ENCODE measurements around the gene SFSWAP. TPM values are rescaled to one million over a fixed set of nuclear protein-coding genes. Genes with fewer than 3 reads are reported as not detected.
"Not testable (repeated sequence)": the region's sequence is repeated elsewhere in the genome, so short reads cannot be mapped to it uniquely, and the experiment has no call there.

The SFSWAP gene
- polyA plus RNA-seq, 4 donors, result 38.6 to 67.9 (median 47.9) TPM

DNA sequence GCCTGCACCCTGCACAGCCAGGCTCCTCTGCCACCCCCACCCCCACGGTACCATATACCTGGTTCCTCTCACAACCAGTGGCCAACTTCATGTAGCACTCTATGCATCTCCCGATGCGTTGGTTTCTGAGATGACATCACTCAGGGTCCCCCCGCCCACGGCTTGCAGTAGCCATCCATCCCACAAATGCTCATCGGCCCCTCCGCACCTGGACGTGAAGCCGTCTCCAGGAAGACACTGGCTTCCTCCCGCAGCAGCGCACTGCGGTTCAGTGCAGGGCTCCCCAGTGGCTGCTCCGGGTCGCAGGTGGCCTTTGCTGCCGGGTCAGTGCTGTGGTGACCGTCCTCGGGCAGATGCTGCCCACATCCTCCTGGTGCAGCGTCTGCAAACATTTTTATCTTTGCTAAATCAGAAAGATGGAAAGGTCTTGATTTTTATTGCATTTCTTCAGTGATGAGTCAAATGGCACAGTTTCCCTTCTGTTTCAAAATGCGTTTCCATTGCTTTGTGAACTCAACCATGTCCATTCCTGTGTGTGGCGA, 89.8 kb downstream of the SFSWAP start:
- no peak for DNase-seq (ENCODE audit: low read depth in 4 of 4, low spot score in 2 of 4)

DNA sequence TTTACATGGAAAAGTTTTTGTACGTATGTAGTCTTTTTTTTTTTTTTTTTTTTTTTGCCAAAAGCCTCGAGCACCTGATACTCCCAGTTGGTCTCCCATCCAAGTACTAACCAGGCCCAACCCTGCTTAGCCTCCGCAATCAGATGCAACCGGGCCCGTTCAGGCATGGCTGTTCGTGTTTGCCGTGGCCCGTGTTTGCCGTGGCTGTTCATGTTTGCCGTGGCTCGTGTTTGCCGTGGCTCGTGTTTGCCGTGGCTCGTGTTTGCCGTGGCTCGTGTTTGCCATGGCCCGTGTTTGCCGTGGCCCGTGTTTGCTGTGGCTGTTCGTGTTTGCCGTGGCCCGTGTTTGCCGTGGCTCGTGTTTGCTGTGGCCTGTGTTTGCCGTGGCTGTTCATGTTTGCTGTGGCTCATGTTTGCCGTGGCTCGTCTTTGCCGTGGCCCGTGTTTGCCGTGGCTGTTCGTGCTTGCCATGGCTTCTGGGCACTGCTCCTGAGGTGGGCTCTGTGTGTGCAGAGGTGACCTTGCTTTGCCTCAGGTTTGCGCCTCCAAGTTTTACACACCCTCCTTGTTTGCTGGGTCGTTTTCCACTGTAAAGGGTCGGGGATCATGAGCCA, 90.5 kb downstream of the SFSWAP start:
- DNase-seq (ENCODE audit: low read depth in 4 of 4, low spot score in 2 of 4), result no peak

DNA sequence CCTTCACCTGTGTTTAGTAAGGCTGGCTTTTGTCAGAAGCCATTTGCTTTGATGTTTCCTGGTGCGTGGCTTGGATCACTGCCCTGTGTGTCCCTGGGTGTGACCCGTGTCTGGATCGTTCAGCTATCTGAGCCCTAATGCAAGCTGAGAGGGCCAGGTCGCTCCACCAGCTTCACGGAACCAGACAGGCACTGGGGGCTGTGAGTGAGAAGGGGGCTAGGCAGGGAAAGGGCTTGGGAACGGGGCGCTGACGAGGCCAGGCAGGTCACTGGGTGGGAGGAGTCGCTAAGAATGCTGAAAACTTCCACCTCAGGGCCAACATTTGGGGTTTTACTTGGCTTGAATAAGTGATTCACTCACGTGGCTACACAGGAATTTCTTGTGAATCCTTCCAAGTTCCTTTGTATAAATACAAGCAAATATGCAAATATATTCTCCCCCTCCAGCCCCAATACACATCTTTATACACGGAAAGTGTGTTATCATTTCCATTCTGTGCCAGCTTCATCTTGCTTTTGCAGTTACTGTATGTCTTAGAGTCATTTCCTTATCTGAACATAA, 93.2 kb downstream of the SFSWAP start:
- no peak for DNase-seq (ENCODE audit: low read depth in 4 of 4, low spot score in 2 of 4)

DNA sequence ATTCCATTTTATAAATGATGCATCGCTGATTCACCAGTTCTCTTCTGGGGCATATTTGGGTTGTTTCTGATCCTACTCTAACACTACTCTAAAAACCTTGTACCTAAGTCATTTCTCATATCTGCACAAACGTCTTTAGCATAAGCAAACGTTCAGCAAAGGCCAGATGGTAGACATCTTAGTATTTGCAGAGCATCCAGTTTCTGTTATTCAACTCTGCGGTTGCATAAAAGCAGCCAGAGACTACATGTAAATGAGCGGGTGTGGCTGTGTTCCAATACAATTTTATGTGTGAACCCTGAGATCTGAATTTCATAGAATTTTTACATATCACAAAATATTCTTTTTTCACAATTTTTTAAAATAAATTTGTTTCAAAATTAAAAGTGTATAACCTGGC, 94.5 kb downstream of the SFSWAP start:
- DNase-seq (ENCODE audit: low read depth in 4 of 4, low spot score in 2 of 4), result no peak

DNA sequence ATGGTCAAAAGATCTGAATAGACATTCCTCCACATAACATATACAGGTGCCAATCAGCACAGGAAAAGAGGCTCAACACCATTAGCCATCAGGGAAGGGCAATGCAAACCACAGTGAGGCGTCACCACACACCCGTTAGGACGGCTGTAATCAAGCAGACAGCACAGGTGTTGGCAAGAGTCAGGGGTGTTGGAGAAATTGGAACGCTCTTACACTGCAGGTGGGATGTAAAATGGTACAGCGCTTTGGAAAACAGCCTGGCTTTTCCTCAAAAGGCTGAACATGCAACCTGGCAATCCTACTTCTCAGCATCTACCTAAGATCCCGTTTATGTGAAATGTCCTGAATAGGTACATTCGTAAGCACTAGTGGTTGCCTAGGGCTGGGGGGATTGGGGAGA, 95.8 kb downstream of the SFSWAP start:
- DNase-seq (ENCODE audit: low read depth in 4 of 4, low spot score in 2 of 4), result no peak

DNA sequence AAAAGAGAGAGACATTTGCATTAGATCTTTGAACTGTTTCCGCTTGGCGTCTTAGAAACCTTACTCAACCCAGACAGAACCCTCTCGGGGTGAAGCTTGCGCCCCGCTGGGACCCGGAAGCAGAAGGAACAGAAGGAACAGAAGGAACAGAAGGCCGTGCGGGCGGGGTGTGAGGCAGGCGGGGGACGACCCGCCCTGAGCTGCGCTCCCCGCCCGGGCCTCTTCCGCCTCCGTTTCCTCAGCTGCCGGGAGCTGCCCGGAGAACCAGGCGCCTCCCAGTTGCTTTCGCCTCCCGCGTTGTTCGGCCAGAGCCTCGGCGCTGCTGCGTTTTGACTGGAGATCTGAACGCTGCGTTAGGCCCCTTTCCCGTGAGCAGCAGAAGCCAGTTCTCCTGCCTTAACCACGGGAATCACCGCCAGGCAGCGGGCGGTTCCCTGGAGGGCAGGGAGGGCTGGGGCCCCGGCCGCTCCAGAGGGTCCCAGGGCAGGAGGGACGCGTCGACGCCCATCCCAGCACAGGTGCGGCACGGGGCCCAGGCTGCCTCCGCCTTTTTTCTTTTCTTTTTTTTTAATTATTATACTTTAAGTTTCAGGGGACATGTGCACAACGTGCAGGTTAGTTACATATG, 98.0 kb downstream of the SFSWAP start:
- DNase-seq (ENCODE audit: low read depth in 4 of 4, low spot score in 2 of 4), result no peak

DNA sequence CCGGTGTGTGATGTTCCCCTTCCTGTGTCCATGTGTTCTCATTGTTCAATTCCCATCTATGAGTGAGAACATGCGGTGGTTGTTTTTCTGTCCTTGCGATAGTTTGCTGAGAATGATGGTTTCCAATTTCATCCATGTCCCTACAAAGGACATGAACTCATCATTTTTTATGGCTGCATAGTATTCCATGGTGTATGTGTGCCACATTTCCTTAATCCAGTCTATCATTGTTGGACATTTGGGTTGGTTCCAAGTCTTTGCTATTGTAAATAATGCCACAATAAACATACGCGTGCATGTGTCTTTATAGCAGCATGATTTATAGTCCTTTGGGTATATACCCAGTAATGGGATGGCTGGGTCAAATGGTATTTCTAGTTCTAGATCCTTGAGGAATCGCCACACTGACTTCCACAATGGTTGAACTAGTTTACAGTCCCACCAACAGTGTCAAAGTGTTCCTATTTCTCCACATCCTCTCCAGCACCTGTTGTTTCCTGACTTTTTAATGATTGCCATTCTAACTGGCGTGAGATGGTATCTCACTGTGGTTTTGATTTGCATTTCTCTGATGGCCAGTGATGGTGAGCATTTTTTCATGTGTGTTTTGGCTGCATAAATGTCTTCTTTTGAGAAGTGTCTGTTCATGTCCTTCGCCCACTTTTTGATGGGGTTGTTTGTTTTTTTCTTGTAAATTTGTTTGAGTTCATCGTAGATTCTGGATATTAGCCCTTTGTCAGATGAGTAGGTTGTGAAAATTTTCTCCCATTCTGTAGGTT, 98.8 kb downstream of the SFSWAP start:
- DNase-seq (ENCODE audit: low read depth in 4 of 4, low spot score in 2 of 4), result not testable (repeated sequence)

DNA sequence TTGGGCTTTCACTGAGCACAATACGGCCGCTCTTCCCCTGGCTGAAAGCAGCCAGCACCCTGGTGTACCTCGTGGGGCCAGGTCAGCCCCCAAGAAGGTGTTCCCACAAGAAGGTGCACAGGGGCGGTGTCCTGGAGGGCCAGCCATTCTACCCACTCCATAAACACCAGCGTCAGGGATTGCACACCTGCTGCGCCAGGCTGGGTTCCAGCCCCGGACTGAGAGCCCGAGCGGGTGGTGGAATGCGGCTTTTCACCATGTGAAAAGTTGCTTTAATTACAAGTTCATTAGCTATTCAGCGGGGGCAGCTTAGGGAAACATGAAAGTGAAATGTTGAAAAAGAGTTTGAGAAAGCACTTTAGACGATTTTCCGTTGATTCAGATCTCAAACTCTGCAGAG, 99.8 kb downstream of the SFSWAP start:
- no peak for DNase-seq (ENCODE audit: low read depth in 4 of 4, low spot score in 2 of 4)

DNA sequence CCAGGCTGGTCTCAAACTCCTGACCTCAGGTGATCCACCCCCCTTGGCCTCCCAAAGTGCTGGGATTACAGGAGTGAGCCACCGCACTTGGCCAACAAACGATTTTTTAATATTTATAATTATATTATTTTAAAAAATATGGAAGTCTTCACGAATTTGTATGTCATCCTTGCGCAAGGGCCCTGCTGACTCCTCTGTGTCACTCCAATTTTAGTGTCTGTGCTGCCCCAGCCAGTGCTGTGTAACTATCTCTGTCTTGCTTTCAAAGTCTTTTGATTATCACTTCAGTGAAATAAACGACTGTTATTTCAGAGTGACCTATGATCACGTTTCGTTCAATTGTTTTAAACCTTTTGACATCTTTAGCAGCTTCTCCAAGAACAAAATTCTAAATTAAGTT, 104.2 kb downstream of the SFSWAP start:
- DNase-seq (ENCODE audit: low read depth in 4 of 4, low spot score in 2 of 4), result no peak

DNA sequence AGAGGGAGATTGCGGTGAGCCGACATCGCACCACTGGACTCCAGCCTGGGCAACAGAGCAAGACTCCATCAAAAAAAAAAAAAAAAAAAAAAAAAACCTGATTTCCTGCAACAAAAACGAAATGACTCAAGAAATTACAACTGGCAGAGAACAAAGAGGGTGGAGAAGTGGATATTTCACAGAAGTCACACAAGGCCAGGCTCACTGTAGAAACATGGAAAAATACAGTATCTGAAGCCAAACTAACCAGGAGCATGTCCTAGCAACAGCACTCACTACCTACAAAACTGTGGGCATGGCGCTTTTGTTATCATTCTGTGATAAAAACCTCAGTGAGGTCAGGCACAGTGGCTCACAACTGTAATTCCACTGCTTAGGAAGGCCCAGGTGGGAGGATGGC, 105.6 kb downstream of the SFSWAP start:
- DNase-seq (ENCODE audit: low read depth in 4 of 4, low spot score in 2 of 4), result no peak

DNA sequence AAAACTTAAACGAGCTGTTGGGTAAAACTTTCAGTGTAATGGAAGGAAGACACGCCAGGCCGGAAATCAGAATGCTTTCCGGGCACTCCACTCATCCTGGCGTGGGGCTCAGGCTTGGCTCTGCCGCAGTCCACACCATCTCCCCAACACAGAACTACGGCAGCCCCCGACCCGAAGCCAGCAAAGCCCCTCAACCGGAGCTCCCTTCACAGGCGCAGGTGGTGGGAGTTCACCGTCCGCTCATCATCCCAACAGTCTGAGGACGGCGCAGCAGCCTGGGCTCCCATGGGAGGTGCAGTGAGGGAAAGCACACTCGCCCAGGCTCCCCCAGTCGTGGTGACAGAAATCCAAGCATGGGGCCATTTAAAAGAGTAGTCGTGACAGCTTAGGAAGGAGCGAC, 106.4 kb downstream of the SFSWAP start:
- DNase-seq (ENCODE audit: low read depth in 4 of 4, low spot score in 2 of 4), result no peak

DNA sequence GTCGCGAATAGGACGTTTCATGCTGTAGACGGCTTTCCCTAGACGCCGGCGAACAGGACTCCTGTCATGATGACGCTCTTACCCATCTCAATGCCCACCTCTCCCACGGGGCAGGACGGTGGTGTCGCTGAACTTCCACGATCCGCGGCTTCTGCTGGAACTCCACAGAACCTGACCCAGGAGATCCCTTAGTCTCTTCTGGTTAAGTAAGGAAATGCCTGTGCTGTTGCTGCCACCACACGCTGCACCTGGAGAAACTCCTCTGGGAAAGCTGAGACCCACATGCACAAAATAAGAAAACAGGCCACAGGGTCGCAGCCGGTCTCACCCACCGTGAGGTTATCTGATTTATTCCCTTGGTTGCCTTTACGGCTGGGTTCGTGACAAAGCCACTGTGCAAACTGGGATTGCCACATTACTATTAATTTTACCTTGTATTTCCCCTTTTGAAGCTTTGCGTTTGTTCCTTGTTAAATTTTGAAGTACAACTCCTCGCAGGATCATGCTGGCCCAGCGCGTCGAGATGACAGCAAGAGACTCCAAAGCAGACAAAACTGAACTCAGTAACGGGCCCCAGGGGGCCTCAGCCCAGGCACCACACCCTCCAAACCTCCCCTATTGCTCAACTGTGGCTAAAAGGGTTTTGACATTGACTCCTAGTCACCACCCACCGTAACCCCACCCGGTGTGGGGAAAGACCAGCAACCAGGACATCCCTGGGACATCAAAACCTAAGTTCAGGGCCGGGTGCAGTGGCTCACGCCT, 108.1 kb downstream of the SFSWAP start:
- no peak for DNase-seq (ENCODE audit: low read depth in 4 of 4, low spot score in 2 of 4)

DNA sequence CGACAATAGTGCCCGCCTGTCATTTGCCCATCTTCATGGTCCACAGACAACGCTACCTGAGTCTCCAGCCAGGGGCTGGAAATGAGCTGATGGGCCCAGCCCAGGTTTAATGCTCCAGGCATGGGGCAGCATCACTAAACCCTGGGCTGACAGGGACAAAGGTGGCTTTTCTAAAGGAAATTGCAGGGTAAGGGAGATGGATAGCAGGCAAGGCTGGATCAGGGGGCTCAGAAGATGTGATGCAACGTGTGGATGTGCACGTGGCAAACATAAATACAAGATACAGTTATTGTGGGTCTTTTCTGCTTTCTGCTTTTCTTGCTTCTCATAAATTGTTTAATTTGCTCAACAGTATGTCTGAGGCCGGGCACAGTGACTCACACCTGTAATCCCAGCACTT, 113.6 kb downstream of the SFSWAP start:
- no peak for DNase-seq (ENCODE audit: low read depth in 4 of 4, low spot score in 2 of 4)

DNA sequence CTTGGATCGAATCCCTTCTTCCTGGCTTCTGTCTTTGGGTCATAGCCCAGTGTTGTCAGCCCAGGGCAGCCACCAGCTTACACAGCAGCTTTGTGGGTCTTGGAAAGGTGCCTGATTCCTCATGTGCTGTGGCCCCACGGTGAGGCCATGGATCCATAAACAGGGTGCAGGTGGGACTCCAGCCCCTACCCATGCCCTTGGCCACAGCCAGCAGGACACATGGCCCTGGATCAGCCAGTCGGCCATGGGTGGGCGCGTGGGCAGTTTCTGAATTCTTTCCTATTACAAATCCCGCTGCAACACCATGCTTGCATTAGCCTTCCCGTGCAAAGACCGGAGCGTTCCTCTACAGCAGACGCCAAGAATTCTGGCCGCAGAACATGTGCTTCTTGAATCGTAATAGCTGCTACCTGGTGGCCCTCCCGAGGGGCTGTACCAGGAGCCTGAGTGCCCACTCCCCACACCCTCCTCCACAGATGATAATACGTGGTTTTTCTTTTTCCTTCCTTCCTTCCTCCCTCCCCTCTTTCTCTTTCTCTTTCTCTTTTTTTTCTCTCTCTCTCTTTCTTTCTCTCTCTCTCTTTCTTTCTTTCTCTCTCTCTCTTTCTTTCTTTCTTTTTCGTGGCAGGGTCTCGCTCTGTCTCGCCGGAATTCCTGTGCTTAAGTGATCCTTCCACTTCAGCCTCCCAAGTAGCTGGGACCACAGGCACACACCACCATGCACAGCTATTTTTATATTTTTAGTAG, 114.4 kb downstream of the SFSWAP start:
- no peak for DNase-seq (ENCODE audit: low read depth in 4 of 4, low spot score in 2 of 4)

DNA sequence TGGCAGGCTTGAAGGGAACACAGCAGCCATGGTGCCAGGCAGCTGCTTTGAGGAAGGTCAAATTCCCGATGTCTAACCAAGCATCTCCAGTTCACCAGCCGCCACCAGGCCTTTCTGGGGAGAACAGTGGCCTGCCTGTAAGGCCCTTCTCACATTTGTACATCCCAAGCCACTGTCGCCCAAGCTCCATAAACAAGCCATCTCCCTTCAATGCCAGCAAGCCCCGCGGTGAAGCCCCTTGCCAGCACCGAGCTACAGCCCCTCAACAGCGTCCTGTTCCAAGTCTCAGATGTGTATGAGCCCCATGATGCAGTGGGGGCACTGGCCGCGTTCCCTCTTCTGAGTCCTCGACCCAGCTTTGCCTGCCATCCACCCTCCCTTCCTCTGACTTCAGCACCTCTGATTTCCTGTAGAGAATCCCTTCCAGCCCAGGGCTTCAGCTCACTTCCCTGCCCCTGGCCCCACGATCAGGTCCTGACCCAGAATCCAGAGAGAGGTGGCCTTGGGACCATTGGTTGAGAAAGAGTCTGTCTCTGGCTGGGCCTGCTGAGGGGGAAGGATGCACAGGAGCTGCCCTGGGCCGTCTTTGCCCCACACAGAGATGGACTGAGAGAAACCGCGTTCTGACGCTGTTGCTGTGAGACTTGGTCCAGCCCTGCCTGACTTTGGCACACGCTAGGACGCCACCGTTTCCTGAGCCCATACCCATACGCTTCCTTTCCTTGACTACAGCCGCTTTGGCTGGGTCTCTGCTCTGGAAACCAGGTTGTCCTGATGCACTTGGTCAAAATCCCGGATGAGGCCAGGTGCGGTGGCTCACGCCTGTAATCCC, 115.4 kb downstream of the SFSWAP start:
- no peak for DNase-seq (ENCODE audit: low read depth in 4 of 4, low spot score in 2 of 4)

DNA sequence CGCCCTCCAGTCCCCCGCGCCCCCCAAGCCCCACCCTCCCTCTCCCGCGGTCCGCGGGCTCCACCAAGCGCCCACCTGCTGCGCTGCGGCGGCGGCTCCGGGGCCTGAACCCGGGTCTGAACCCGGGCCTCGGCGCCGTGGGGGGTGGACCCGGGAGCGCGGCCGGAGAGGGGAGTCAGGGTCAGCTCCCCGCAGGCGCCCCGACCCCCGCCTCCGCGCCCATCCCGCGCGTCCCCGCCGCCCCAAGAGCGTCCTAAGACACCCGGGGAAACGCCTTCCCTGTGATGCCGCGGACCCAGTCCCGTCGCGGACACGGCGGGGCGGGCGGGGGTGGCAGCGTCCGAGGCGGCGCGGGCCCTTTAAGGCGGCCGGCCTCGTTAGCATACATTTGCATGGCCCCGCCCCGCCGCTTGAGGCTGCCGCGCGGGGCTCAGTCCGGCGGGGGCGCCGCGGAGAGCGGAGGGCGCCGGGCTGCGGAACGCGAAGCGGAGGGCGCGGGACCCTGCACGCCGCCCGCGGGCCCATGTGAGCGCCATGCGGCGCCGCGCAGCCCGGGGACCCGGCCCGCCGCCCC, 117.2 kb downstream of the SFSWAP start, which contains the start of gene MMP17:
Gene MMP17 (plus strand): TSS at position 433 of the 574 bp plus-strand sequence. CDS start 102 bp downstream, at position 535.
- no peak for DNase-seq (ENCODE audit: low read depth in 4 of 4, low spot score in 2 of 4)

DNA sequence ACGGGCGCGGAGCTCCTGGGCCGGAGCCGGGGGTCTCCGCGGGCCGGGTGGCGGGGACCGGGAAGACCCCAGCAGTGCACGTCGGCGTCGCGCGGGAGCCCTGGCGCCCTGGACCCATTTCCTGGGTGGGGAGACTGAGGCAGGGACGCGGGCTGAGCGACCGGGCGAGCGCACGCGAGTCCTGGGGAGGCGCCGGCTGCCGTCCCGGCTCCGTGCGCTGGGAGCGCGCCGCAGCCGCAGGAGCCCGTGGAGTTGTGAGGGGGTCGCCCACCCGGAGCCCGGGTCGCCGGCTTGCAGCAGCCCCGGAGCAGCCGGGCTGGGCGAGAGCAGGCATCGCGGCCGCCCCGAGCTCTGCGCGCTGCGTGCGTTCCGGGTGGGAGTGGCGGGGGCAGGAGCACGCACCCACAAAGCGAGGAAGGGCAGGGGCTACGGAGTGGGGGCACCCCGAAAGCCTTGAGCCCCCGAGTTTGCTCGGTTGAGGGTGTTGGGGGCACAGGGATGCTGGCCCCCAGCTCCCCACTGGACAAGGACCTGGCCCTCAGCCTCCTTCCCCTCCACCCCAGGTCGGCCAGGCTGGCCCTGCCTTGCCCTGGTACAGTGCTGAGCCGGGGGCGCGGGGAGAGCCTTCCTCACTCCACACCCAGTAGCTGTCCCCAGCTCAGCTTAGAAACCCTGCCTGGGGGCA, 117.9 kb downstream of the SFSWAP start:
- no peak for DNase-seq (ENCODE audit: low read depth in 4 of 4, low spot score in 2 of 4)

DNA sequence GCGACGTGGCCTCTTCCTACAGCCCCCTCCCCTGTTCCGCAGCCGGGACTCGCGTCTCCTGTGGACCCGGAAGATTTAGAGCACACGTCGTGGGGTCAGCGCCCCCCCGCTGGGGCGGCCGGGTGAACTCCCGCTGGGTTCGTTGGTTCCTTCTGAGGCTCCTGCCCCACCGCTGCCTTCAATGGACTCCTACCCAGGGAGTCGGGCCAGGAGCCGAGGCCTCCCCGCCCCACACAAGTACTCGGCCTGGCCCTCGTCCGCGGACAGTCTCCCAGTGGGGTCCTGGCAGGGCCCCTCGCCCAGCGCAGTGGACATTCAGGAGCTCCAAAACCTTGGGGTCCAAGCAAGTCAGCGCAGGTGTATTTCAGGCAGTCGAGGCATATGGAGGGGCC, 118.5 kb downstream of the SFSWAP start:
- DNase-seq (ENCODE audit: low read depth in 4 of 4, low spot score in 2 of 4), result no peak
